Colonic mucosa (tissue), 4 donors: ENCODE measurements around the gene UNC79. TPM values are rescaled to one million over a fixed set of nuclear protein-coding genes. Genes with fewer than 3 reads are reported as not detected.

Experiments
- DNase-seq: peaks from one replicate; pipeline ENCODE4 v3.0.0-alpha.2; 2020
- H3K27ac ChIP-seq: fragments of 200-600 bp; one replicate; pipeline ENCODE4 v1.8.0; 2021
- H3K27me3 ChIP-seq: fragments of 200-600 bp; one replicate; pipeline ENCODE4 v1.8.0; 2021
- H3K36me3 ChIP-seq: fragments of 200-600 bp; one replicate; pipeline ENCODE4 v1.8.0; 2021
- H3K4me1 ChIP-seq: fragments of 200-600 bp; one replicate; pipeline ENCODE4 v1.8.0; 2021; ENCODE audit warnings: mild to moderate bottlenecking
- H3K4me3 ChIP-seq: fragments of 200-600 bp; one replicate; pipeline ENCODE4 v1.8.0; 2021
- H3K9ac ChIP-seq, 2 donors: one replicate each; pipeline ENCODE4 v1.7.0; 2013; ENCODE audit warnings: control low read depth in 2 of 2, low read depth in 2 of 2, low read length in 2 of 2
- H3K9me3 ChIP-seq: fragments of 200-600 bp; one replicate; pipeline ENCODE4 v1.8.0; 2021
- CTCF ChIP-seq: fragments of 200-600 bp; IDR thresholded peaks from one replicate; pipeline ENCODE4 v1.8.0; 2022; ENCODE audit warnings: antibody characterized with exemption, mild to moderate bottlenecking
- intact Hi-C: fragments of 100-400 bp; cut with DNase I; formaldehyde crosslinking; loops from one replicate; pipeline ENCODE4 v1.14.1; 2022
- total RNA-seq, 2 donors: library from RNA; stranded (reverse); fragmentation: NEBNext Ultra II Directional in 1 of 2; extraction: Animal tissue kit (Norgen Biotek cat#: 25700) in 1 of 2; gene quantifications; one replicate each; pipeline ENCODE4 v1.2.1, GENCODE V29; 2021
- donor health status: healthy.
- donor health status: DM: no; HTN: no; CAD: no.
- donor health status: DM: no; HTN: no; CAD: no.

The UNC79 gene
- total RNA-seq, 2 donors from 2014 or later: 0.17 to 0.21 TPM

- no peak for DNase-seq
- intact Hi-C loops: no loop called here
- H3K9me3 ChIP-seq: no peaks in the 10 kb centered on the region
These were observed 257.5 kb downstream of the UNC79 start for GRCh38 chr14:93688239-93688666.

GRCh38 chr14:93688820-93689219 lies 258.1 kb downstream of the UNC79 start:
- H3K36me3 ChIP-seq: no peaks in the 10 kb centered on the region
- TF ChIP-seq CTCF: no peak
- no peaks in the 10 kb centered on the region for H3K9me3 ChIP-seq
- no peaks in the 10 kb centered on the region for H3K4me1 ChIP-seq
- no peak overlapping the region for H3K4me3 ChIP-seq
- no peak for DNase-seq
- intact Hi-C loops: no loop called here
- H3K27ac ChIP-seq: no peak overlapping the region
- H3K27me3 ChIP-seq: no peaks in the 10 kb centered on the region
- no peak overlapping the region for H3K9ac ChIP-seq

More at GRCh38 chr14:93688239-93688666, 257.5 kb downstream of the UNC79 start:
- Histone ChIP-seq H3K27me3 (no peaks in the 10 kb centered on the region), H3K9ac (no peak overlapping the region), H3K36me3 (no peaks in the 10 kb centered on the region), H3K4me3 (no peak overlapping the region), H3K27ac (no peak overlapping the region), H3K4me1 (no peaks in the 10 kb centered on the region)
- no peak for TF ChIP-seq CTCF

- intact Hi-C loops: no loop called here
- Histone ChIP-seq H3K4me1 (no peaks in the 10 kb centered on the region), H3K27me3 (no peaks in the 10 kb centered on the region), H3K27ac (no peak overlapping the region), H3K4me3 (no peak overlapping the region), H3K9ac (no peak overlapping the region), H3K36me3 (no peaks in the 10 kb centered on the region), H3K9me3 (no peaks in the 10 kb centered on the region)
- no peak for TF ChIP-seq CTCF
- no peak for DNase-seq
These were observed 259.4 kb downstream of the UNC79 start for GRCh38 chr14:93690146-93690545.

GRCh38 chr14:93691042-93691780 lies 260.5 kb downstream of the UNC79 start:
- Histone ChIP-seq H3K27ac (no peak overlapping the region), H3K9me3 (no peaks in the 10 kb centered on the region), H3K27me3 (no peaks in the 10 kb centered on the region), H3K9ac (no peak overlapping the region), H3K4me3 (no peak overlapping the region), H3K36me3 (no peaks in the 10 kb centered on the region), H3K4me1 (no peaks in the 10 kb centered on the region)
- TF ChIP-seq CTCF: no peak
- DNase-seq: no peak
- intact Hi-C loops: no loop called here

GRCh38 chr14:93693914-93694313 lies 263.2 kb downstream of the UNC79 start:
- Histone ChIP-seq H3K27ac (no peak overlapping the region), H3K36me3 (no peaks in the 10 kb centered on the region), H3K4me1 (no peaks in the 10 kb centered on the region), H3K9me3 (no peaks in the 10 kb centered on the region), H3K9ac (no peak overlapping the region), H3K27me3 (no peaks in the 10 kb centered on the region), H3K4me3 (no peak overlapping the region)
- TF ChIP-seq CTCF: no peak
- intact Hi-C loops: no loop called here
- DNase-seq: no peak
